Left ventricle myocardium inferior (tissue), 1 donor: Measurements from ENCODE around the gene JUP. TPM values are rescaled to one million over a fixed set of nuclear protein-coding genes. Genes with fewer than 3 reads are reported as not detected.

Source experiments
- DNase-seq: peaks from one replicate; pipeline ENCODE4 v3.0.0-alpha.2; 2020
- H3K27ac ChIP-seq: fragments of 200-600 bp; replicated peaks from 2 replicates; pipeline ENCODE4 v1.8.0; 2021
- H3K27me3 ChIP-seq: fragments of 200-600 bp; 2 replicates; pipeline ENCODE4 v1.8.0; 2021; ENCODE audit warnings: low read depth
- H3K36me3 ChIP-seq: fragments of 200-600 bp; 2 replicates; pipeline ENCODE4 v1.8.0; 2021
- H3K4me1 ChIP-seq: fragments of 200-600 bp; 2 replicates; pipeline ENCODE4 v1.8.0; 2021
- H3K4me3 ChIP-seq: fragments of 200-600 bp; 2 replicates; pipeline ENCODE4 v1.8.0; 2021; ENCODE audit warnings: mild to moderate bottlenecking, moderate library complexity
- H3K9me3 ChIP-seq: fragments of 200-600 bp; replicated peaks from 2 replicates; pipeline ENCODE4 v1.8.0; 2021
- CTCF ChIP-seq: fragments of 200-600 bp; IDR thresholded peaks from 2 replicates; pipeline ENCODE4 v1.8.0; 2021; ENCODE audit warnings: antibody characterized with exemption, mild to moderate bottlenecking, borderline replicate concordance
- intact Hi-C: fragments of 100-400 bp; cut with micrococcal nuclease; formaldehyde crosslinking; loops from one replicate; pipeline ENCODE4 v1.11.0; 2022
- total RNA-seq: library from RNA; stranded (reverse); fragmentation: NEBNext Ultra II Directional; extraction: Animal tissue kit (Norgen Biotek cat#: 25700); gene quantifications from one replicate; pipeline ENCODE4 v1.2.1, GENCODE V29; 2021
- donor health status: DM: no; HTN: yes; CAD: no; lungs with severe emphysema.

Gene JUP
- total RNA-seq, 1 donor from 2014 or later: 160 TPM

GRCh38 chr17:41775394-41776226 is 10.9 kb downstream of the JUP start:
- peak; percentile 47 for DNase-seq
- Histone ChIP-seq H3K27ac (peak overlapping the region; percentile 97), H3K27me3 (no peaks in the 10 kb centered on the region), H3K4me1 (peaks cover 90% of the 10 kb centered on the region), H3K4me3 (peak overlapping the region; percentile 39), H3K36me3 (peaks cover 29% of the 10 kb centered on the region), H3K9me3 (no peaks in the 10 kb centered on the region)
- intact Hi-C loops: no loop called here
- peak; percentile 18 for TF ChIP-seq CTCF

- DNase-seq: no peak
- TF ChIP-seq CTCF: no peak
- intact Hi-C loops: no loop called here
- Histone ChIP-seq H3K9me3 (no peaks in the 10 kb centered on the region), H3K4me3 (peak overlapping the region; percentile 34), H3K4me1 (peaks cover 71% of the 10 kb centered on the region), H3K36me3 (peaks cover 47% of the 10 kb centered on the region), H3K27me3 (no peaks in the 10 kb centered on the region), H3K27ac (peak overlapping the region; percentile 97)
Observed at GRCh38 chr17:41773731-41774193, 12.7 kb downstream of the JUP start.

- peak overlapping the region; percentile 34 for H3K4me3 ChIP-seq
- peak overlapping the region; percentile 97 for H3K27ac ChIP-seq
- H3K9me3 ChIP-seq: no peaks in the 10 kb centered on the region
- no peaks in the 10 kb centered on the region for H3K27me3 ChIP-seq
- H3K36me3 ChIP-seq: peaks cover 53% of the 10 kb centered on the region
- intact Hi-C loops: no loop called here
- H3K4me1 ChIP-seq: peaks cover 65% of the 10 kb centered on the region
- peak; percentile 78 for DNase-seq
- no peak for TF ChIP-seq CTCF
Observed at GRCh38 chr17:41773190-41773588, 13.3 kb downstream of the JUP start.

- Histone ChIP-seq H3K27ac (peak overlapping the region; percentile 97), H3K9me3 (no peaks in the 10 kb centered on the region), H3K4me1 (peaks cover 60% of the 10 kb centered on the region), H3K27me3 (no peaks in the 10 kb centered on the region), H3K36me3 (peaks cover 58% of the 10 kb centered on the region), H3K4me3 (peak overlapping the region; percentile 34)
- DNase-seq: no peak
- TF ChIP-seq CTCF: no peak
- intact Hi-C loops: no loop called here
Observed at GRCh38 chr17:41772586-41773189, 13.8 kb downstream of the JUP start.

- no peaks in the 10 kb centered on the region for H3K9me3 ChIP-seq
- peaks cover 56% of the 10 kb centered on the region for H3K4me1 ChIP-seq
- intact Hi-C loops: no loop called here
- peaks cover 63% of the 10 kb centered on the region for H3K36me3 ChIP-seq
- no peak overlapping the region for H3K4me3 ChIP-seq
- DNase-seq: no peak
- H3K27me3 ChIP-seq: no peaks in the 10 kb centered on the region
- no peak for TF ChIP-seq CTCF
- H3K27ac ChIP-seq: peak overlapping the region; percentile 97
Observed at GRCh38 chr17:41772218-41772585, 14.3 kb downstream of the JUP start.
